C4-2B (cell line): Measurements from ENCODE around the gene TIMP1.

Source experiments
- CTCF ChIP-seq: fragments of 450-650 bp; conservative IDR thresholded peaks from 2 replicates; pipeline ENCODE4 v1.5.1; 2017; ENCODE audit warnings: mild to moderate bottlenecking
- ZFX ChIP-seq: fragments of 450-650 bp; IDR thresholded peaks from 2 replicates; pipeline ENCODE4 v1.6.1; 2017

DNA sequence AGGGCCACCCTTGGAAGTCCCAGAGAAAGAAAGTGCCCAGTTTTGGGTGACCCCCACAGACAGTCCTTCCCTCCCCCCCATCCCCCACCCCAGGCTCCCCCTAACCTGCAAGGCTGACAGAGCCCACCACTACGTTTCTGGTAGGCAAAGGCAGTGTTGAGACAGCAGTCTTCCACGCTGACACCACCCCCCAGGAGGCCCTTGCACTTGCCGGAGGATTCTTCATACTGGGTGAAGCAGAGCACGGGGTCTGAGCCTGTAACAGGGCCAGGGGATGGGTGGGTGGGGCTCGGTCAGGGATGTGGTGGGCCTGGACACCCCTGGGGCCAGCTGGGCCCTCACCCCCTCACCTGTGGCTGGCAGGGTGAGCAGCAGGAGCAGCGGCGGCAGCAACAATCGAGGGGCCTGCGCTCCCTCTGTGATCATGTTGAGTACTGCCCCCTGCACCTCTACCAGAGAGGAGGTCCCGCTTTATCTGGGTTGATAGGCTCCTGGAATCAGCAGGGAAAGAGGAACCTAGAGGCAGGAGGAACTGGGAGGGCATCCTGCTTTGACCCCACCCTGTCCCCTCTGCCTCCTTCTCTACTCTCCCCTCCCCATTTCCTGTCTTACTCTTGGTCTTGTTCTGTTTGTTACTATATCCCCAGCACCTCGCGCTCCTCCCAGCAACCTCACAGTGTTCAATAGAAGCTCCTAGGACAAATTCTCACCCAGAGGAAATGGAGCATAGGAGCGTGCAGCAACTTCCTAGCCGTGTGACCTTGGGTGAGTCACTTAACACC is 47.4 kb downstream of the TIMP1 start, which contains the start of gene CFP:
- TF ChIP-seq CTCF = no peak
- TF ChIP-seq ZFX = no peak
